ENCODE results near the gene DNAJC3. TPM values are rescaled to one million over a fixed set of nuclear protein-coding genes. Genes with fewer than 3 reads are reported as not detected.

DNAJC3 gene
- total and polyA plus RNA-seq, 2 of the 8 experiments (the other 6 are each of a cell fraction or from before 2014, with no cell fraction given), result 4.3 to 24.1 TPM

GRCh38 chr13:95813139-95813538 lies 136.2 kb downstream of the DNAJC3 start:
- no peaks in the 10 kb centered on the region for H3K79me1 ChIP-seq (ENCODE audit: low read depth, low read length)
- FAIRE-seq, result no peak
- POLR2A ChIA-PET (ENCODE audit: partially characterized antibody), result no interaction called here

More at GRCh38 chr13:95813139-95813538, 136.2 kb downstream of the DNAJC3 start:
- H3K14ac ChIP-seq (ENCODE audit: insufficient read length), result no peak overlapping the region
- H4K8ac ChIP-seq (ENCODE audit: extremely low read depth, insufficient read depth, low read length), result no peak overlapping the region
- no peak overlapping the region for H2AFZ ChIP-seq (ENCODE audit: low read length)
- H3K56ac ChIP-seq (replicated peaks; ENCODE audit: insufficient read length, low read depth, low read length), result no peak overlapping the region
- H2AK5ac ChIP-seq (ENCODE audit: low read depth, low read length), result no peak overlapping the region
- H2BK120ac ChIP-seq (replicated peaks; ENCODE audit: low read depth, low read length), result no peak overlapping the region
- no peak overlapping the region for H2BK12ac ChIP-seq (ENCODE audit: low read depth, low read length)
- WGBS, 2 experiments (ENCODE audit: extremely low coverage in 1 of 2, insufficient coverage in 1 of 2, insufficient read length in 1 of 2, insufficient replicate concordance in 2 of 2, low coverage in 1 of 2, low lambda C conversion rate in 2 of 2, missing lambda C conversion rate in 1 of 2), result 95% methylated on average over 3 of the region's 3 CpGs; no CpG with 5 or more reads in 1 of the 2 experiments
- no peaks in the 10 kb centered on the region for H4K20me1 ChIP-seq (replicated peaks in 1 of 2; ENCODE audit: control insufficient read depth in 1 of 2, insufficient read depth in 2 of 2, low read length in 2 of 2)
- H4K5ac ChIP-seq (ENCODE audit: insufficient read length, low read depth, low read length), result no peak overlapping the region
- H4K91ac ChIP-seq (replicated peaks; ENCODE audit: insufficient read length, low read length), result no peak overlapping the region
- TF ChIP-seq EGR1 (IDR thresholded peaks at IDR 0.05; ENCODE audit: borderline replicate concordance, low read depth, low read length) (no peak), ZNF274 (IDR thresholded peaks at IDR 0.05; ENCODE audit: borderline replicate concordance, extremely low read depth, low read length) (no peak), POU5F1 (IDR thresholded peaks at IDR 0.05; ENCODE audit: low read depth, low read length) (no peak), TCF12 (IDR thresholded peaks at IDR 0.05; ENCODE audit: low read depth, low read length) (no peak), POLR2A (IDR thresholded peaks at IDR 0.05; ENCODE audit: control extremely low read depth in 1 of 2, low read depth in 2 of 2, low read length in 2 of 2) (no peak), ATF2 (IDR thresholded peaks at IDR 0.05; ENCODE audit: low read length) (no peak), GABPA (IDR thresholded peaks at IDR 0.05; ENCODE audit: borderline replicate concordance, insufficient read depth, low read length) (no peak), SP1 (IDR thresholded peaks at IDR 0.05; ENCODE audit: low read depth, low read length) (no peak)
- H3K4me3 ChIP-seq (ENCODE audit: extremely low read depth in 1 of 4, insufficient read depth in 2 of 4, low read depth in 3 of 4, low read length in 4 of 4), result no peak overlapping the region
- H3K79me2 ChIP-seq (ENCODE audit: control insufficient read depth in 1 of 2, insufficient read depth in 2 of 2, low read length in 2 of 2), result no peaks in the 10 kb centered on the region
- H3K36me3 ChIP-seq (ENCODE audit: control insufficient read depth in 2 of 4, insufficient read depth in 4 of 4, low read length in 3 of 4), result peaks cover 0 to 3% (median 0%) of the 10 kb centered on the region in 4 experiments; a peak in 2 of 8 replicates
- H3K27me3 ChIP-seq (replicated peaks in 1 of 4; ENCODE audit: control insufficient read depth in 3 of 4, extremely low read depth in 1 of 4, insufficient read depth in 3 of 4, low read length in 3 of 4), result no peaks in the 10 kb centered on the region
- no peak overlapping the region for H2BK20ac ChIP-seq (ENCODE audit: low read length)
- H3K4me2 ChIP-seq (ENCODE audit: insufficient read depth in 1 of 2, low read depth in 2 of 2, low read length in 2 of 2), result no peak overlapping the region
- H3K9ac ChIP-seq (replicated peaks in 1 of 4; ENCODE audit: extremely low read depth in 1 of 4, low read depth in 3 of 4, low read length in 3 of 4), result no peak overlapping the region
- H3K18ac ChIP-seq (ENCODE audit: extremely low read depth, low read length), result no peak overlapping the region
- H2BK5ac ChIP-seq (ENCODE audit: low read depth, low read length), result no peak overlapping the region
- no peak overlapping the region for H3K27ac ChIP-seq (ENCODE audit: low read depth, low read length)
- H3K4ac ChIP-seq (replicated peaks; ENCODE audit: insufficient read length, low read depth, low read length), result no peak overlapping the region
- no peak overlapping the region for H3K23ac ChIP-seq (ENCODE audit: insufficient read length)
- H3K23me2 ChIP-seq (ENCODE audit: low read depth, low read length), result no peaks in the 10 kb centered on the region
- no peaks in the 10 kb centered on the region for H3K4me1 ChIP-seq (replicated peaks in 1 of 4; ENCODE audit: control insufficient read depth in 3 of 4, insufficient read depth in 4 of 4, low read length in 3 of 4)
- no peak overlapping the region for H2BK15ac ChIP-seq (ENCODE audit: low read length)
- no peak for DNase-seq (ENCODE audit: low read depth in 1 of 2, low spot score in 2 of 2)
- H3K9me3 ChIP-seq (ENCODE audit: insufficient read depth in 2 of 2, low read depth in 1 of 2, low read length in 1 of 2), result peaks cover 7 to 11% of the 10 kb centered on the region in 2 experiments; a peak in 3 of 4 replicates
- CTCF ChIA-PET (ENCODE audit: partially characterized antibody), result interaction anchor here (1.1 kb wide), 1 partner anchor 109 kb away, joined by 5 read pairs; no protein-coding TSS in a partner anchor
